HEK293T (cell line): ENCODE measurements around the gene GPRIN3.

Experiments
- BHLHE40 ChIP-seq: fragments of 450-650 bp; IDR thresholded peaks from 2 replicates; pipeline ENCODE4 v1.6.1; 2016; ENCODE audit warnings: mild to moderate bottlenecking, moderate library complexity, borderline replicate concordance
- FOXM1 ChIP-seq: fragments of 450-650 bp; IDR thresholded peaks from 2 replicates; pipeline ENCODE4 v1.6.1; 2017; ENCODE audit warnings: mild to moderate bottlenecking, borderline replicate concordance
- PKNOX1 ChIP-seq: fragments of 450-650 bp; IDR thresholded peaks from 2 replicates; pipeline ENCODE4 v1.6.1; 2016
- SUZ12 ChIP-seq: fragments of 450-650 bp; IDR thresholded peaks from 2 replicates; pipeline ENCODE4 v1.6.1; 2016; ENCODE audit warnings: mild to moderate bottlenecking
- TARDBP ChIP-seq: fragments of 450-650 bp; IDR thresholded peaks from 2 replicates; pipeline ENCODE4 v1.6.1; 2016

GRCh38 chr4:89329280-89329679 lies 21.7 kb upstream of the GPRIN3 start:
- TF ChIP-seq BHLHE40 (no peak), PKNOX1 (no peak), SUZ12 (no peak), FOXM1 (no peak), TARDBP (no peak)
